NCI-H226 (cell line): ENCODE results near the gene ST3GAL3.

Experiments used
- DNase-seq: peaks from one replicate; pipeline ENCODE4 v3.0.0-alpha.2; 2015

Gene ST3GAL3

DNA sequence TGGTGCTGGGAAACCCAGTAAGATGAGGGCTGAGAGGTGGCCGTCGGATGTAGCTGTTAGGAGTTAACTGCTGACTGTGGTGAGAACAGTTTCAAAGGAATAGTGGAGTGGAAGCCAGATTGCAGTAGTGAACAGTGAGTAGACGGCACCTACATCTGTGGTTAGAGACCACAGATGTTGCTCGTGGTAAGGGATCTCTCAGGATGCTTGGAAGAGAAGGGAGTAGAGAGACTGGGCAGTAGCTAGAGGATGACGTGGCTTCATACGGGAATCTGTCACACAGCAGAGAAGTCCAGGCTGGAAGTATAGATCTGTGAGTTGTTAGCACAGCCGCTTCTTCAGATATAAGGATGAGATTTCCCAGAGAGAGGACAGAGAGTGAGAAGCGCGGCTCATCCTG lies 218.5 kb downstream of the ST3GAL3 start:
- no peak for DNase-seq

DNA sequence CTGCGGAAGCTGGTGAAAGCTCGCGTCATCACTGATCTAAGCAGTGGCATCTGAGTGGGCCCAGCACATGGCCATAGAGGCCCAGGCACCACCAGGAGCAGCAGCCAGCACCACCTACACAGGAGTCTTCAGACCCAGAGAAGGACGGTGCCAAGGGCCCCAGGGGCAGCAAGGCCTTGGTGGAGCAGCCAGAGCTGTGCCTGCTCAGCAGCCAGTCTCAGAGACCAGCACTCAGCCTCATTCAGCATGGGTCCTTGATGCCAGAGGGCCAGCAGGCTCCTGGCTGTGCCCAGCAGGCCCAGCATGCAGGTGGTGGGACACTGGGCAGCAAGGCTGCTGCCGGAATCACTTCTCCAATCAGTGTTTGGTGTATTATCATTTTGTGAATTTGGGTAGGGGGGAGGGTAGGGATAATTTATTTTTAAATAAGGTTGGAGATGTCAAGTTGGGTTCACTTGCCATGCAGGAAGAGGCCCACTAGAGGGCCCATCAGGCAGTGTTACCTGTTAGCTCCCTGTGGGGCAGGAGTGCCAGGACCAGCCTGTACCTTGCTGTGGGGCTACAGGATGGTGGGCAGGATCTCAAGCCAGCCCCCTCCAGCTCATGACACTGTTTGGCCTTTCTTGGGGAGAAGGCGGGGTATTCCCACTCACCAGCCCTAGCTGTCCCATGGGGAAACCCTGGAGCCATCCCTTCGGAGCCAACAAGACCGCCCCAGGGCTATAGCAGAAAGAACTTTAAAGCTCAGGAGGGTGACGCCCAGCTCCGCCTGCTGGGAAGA lies 223.0 kb downstream of the ST3GAL3 start:
- DNase-seq: no peak

DNA sequence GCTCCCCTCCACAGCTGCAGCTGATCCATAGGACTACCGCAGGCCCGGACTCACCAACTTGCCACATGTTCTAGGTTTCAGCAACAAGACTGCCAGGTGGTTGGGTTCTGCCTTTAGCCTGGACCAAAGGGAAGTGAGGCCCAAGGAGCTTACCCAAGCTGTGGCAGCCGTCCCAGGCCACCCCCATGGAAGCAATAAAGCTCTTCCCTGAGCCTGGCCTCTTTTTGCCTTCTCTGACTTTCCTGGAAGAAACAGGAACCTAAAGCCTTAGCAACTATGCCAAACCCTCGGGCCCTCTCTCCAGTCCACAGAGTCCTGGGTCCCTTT lies 223.6 kb downstream of the ST3GAL3 start:
- DNase-seq: no peak

GRCh38 chr1:43931711-43932660 lies 224.7 kb downstream of the ST3GAL3 start:
- no peak for DNase-seq

GRCh38 chr1:43932786-43933385 lies 225.6 kb downstream of the ST3GAL3 start:
- peak; percentile 72 for DNase-seq

DNA sequence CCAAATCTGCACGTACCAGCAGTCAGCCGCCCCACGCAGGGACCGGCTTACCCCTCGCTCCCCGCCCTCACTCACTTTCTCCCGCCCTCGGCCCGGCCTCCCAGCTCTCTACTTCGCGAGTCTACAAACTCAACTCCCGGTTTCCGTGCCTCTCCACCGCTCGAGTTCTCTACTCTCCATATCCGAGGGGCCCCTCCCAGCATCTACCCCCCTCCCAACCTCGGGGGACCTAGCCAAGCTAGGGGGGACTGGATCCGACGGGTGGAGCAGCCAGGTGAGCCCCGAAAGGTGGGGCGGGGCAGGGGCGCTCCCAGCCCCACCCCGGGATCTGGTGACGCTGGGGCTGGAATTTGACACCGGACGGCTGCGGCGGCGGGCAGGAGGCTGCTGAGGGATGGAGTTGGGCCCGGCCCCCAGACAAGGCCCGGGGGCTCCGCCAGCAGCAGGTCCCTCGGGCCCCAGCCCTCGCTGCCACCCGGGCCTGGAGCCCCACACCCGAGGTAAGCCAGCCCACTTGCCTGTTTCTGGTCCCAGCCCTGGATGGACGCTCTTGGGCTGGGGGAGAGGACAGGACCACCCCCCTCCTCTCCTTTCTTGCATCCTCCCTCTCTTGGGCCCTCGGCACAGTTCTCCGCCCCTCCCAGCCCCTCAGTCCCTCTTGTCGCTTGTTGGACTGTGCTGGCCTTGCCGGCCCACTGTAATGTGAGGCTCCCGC lies 226.2 kb downstream of the ST3GAL3 start, which contains the start of gene ARTN:
ARTN (plus strand) TSS at position 416 of the 715 bp plus-strand sequence. CDS start 1,856 bp downstream, outside the sequence.
- no peak for DNase-seq

GRCh38 chr1:43934101-43934985 lies 227.0 kb downstream of the ST3GAL3 start:
- peak; percentile 37 for DNase-seq

DNA sequence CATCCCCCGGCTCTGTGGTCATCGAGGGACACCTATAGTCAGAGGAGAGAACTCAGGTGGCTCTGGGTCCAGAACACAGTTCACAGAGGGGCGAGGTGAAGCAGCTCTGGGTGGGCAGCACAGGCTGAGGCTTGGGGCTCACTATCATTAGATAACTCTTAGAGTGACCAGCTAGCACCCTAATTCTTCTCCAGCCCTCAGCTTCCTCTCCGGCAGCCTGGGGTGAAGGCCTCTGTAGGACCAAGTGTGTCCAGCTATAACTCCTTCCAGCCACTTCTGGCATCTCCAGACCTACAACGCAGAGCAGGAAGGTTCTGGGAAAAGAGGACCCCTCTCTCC lies 227.6 kb downstream of the ST3GAL3 start:
- DNase-seq: no peak

DNA sequence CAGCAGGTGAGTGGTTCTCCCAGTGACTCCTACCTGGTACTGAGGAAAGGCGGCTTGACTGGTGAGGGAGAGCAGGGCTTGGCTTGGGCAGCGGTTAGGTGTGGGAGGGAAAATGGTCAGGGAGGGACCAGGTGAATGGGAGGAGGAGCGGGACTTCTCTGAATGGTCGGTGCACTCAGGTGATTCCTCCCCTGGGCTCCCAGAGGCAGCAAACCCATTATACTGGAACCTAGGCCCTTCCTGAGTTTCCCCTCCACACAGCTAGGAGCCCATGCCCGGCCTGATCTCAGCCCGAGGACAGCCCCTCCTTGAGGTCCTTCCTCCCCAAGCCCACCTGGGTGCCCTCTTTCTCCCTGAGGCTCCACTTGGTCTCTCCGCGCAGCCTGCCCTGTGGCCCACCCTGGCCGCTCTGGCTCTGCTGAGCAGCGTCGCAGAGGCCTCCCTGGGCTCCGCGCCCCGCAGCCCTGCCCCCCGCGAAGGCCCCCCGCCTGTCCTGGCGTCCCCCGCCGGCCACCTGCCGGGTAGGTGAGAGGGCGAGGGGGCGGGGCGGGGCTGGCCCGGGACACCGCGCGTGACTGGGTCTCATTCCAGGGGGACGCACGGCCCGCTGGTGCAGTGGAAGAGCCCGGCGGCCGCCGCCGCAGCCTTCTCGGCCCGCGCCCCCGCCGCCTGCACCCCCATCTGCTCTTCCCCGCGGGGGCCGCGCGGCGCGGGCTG lies 228.5 kb downstream of the ST3GAL3 start:
- no peak for DNase-seq

DNA sequence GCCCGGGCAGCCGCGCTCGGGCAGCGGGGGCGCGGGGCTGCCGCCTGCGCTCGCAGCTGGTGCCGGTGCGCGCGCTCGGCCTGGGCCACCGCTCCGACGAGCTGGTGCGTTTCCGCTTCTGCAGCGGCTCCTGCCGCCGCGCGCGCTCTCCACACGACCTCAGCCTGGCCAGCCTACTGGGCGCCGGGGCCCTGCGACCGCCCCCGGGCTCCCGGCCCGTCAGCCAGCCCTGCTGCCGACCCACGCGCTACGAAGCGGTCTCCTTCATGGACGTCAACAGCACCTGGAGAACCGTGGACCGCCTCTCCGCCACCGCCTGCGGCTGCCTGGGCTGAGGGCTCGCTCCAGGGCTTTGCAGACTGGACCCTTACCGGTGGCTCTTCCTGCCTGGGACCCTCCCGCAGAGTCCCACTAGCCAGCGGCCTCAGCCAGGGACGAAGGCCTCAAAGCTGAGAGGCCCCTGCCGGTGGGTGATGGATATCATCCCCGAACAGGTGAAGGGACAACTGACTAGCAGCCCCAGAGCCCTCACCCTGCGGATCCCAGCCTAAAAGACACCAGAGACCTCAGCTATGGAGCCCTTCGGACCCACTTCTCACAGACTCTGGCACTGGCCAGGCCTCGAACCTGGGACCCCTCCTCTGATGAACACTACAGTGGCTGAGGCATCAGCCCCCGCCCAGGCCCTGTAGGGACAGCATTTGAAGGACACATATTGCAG lies 229.3 kb downstream of the ST3GAL3 start:
- DNase-seq: no peak

- DNase-seq: no peak
These were observed 230.0 kb downstream of the ST3GAL3 start for GRCh38 chr1:43937179-43937865.

- DNase-seq: no peak
These were observed 231.0 kb downstream of the ST3GAL3 start for GRCh38 chr1:43938383-43938782.

DNA sequence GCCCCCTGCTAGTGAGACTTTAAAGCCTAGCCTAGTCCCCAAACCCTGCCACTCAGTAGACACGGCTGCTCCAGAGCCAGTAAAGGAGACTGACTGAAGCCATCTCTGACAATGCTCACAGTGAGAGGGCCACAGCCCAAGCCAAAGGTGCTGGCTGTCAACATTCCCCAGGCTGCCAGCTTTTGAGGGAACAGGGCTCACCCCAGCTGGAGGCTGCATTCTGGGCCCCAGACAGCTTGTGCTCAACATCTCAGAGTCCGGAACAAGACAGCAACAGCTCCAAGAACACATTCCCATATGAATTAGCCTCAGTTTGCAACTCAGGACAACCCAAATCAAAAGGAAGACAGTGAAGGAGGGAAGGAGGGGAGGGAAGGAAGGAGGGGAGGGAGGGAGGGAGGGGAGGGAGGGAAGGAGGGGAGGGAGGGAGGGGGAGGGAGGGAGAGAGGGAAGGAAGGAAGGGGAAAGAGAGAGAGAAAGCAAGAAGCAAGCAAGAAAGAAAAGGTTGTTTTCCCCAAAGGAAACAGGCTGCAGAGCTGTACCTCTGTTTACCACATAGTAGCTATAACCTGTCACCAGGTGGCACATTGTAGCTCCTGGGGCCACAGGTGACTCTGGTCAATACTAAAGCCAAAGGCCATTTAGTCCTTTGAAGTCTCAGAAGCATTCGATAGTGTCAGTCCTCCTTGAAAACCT lies 231.7 kb downstream of the ST3GAL3 start:
- DNase-seq: no peak

GRCh38 chr1:43942411-43942810 lies 235.1 kb downstream of the ST3GAL3 start:
- peak; percentile 0 for DNase-seq

DNA sequence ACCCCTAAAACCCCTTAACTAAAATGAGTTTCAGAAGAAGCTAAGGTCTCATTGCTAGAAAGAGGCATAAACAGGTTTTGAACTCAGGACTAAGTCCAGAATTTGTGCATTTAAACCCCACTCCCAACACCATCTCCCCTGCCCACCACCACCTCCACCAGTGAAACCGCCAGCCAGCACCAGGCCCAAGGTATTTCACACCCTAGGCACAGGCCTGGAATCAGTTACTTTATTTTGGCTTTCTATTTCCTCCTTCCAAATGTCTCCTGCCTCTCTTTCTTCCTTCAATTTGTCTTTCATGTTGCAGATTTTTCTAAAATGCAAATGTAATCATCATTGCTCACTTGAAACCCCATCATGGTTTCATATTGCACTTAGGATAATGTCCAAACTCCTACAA lies 237.5 kb downstream of the ST3GAL3 start:
- DNase-seq: peak; percentile 0

GRCh38 chr1:43945674-43946235 lies 238.4 kb downstream of the ST3GAL3 start:
- peak; percentile 0 for DNase-seq

DNA sequence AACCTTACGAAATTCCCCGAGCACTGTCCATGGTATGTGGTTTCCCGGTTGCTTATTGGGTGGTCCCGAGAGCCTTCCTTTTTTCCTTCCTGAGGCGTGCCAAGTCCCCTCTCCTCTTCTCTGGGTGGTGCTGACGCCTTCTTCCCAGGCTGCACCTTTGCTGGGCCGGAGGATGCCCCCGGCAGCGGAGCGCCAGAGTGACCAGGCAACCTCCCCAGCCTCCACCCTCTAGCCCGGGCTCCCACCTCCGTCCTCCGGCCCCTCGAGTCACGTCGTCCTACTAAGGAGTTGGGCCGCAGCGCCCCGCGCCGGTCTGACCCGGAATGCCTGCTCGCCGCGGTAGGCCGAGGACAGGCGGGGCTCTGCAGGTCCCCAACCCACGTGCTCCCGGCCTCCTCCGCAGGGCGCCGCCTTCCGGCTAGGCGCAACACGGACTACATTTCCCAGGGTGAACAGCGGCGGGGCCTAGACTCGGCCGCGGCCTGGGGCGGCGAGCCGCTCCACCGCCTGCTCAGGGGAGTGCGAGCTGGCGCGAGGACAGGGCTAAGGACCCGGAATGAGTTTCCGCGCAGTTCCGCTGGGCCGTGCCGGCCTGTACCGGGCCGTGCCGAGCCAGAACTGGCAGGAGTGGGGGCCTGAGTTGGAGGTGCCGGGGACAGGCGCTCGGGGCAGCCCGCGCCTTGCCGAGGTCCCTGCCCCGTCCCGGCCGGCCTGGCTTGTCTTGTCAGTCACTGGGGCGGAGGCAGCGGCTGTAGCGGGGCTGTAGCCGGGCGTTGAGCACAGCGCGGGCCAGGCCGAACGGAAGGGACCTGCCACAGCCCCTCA lies 239.1 kb downstream of the ST3GAL3 start, which contains the start of gene IPO13:
IPO13 (plus strand) TSS at position 715 of the 825 bp plus-strand sequence. CDS start 651 bp downstream, outside the sequence.
- peak; percentile 92 for DNase-seq
